ENCODE measurements around the gene CCM2. TPM values are rescaled to one million over a fixed set of nuclear protein-coding genes. Genes with fewer than 3 reads are reported as not detected.

CCM2 gene
- polyA plus RNA-seq, 12 donors = 33.7 to 43.4 (median 38.3) TPM; not detected in 1

GRCh38 chr7:45116048-45116447 is 116.0 kb downstream of the CCM2 start:
- DNase-seq = no peak

DNA sequence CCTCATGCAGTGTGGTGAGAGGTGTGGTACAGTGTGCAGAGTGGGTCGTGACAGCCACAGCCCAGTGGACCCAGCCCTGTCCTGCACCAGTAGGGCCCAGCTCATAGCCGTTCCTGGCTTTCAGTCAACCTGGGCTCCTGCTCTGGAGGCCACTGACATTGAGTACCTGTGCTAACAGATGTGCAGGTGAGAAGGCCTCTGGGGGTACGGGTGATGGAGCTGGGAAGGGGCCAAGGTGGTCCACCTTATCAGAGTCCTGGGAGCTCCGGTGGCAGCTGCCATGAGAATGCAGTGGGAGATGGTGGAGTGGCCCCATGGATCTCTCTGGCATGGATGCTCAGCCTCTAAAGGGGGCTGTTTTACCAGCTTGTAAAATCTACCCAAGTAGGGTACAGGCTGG is 117.6 kb downstream of the CCM2 start:
- DNase-seq = no peak

DNA sequence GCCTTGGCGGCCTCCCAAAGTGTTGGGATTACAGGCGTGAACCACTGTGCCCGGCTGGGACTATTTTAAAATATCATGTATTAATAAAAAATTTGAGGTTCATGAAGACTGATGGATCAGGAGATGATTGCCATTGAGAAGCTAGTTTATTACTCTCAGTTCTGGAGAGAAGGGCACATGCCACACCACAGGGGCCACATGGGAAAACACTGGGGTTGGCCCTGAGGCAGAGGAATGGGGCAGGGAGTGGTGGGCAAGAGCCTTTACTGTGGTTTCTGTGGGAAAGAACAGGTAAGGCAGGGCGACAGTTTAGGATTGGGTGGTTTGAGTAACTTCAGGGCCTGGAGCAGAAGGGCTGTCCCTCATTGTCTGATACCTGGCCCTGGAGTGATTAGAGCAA is 118.3 kb downstream of the CCM2 start:
- no peak for DNase-seq

GRCh38 chr7:45118889-45119331 is 118.9 kb downstream of the CCM2 start:
- no peak for DNase-seq

GRCh38 chr7:45119550-45119949 is 119.5 kb downstream of the CCM2 start:
- DNase-seq = no peak

DNA sequence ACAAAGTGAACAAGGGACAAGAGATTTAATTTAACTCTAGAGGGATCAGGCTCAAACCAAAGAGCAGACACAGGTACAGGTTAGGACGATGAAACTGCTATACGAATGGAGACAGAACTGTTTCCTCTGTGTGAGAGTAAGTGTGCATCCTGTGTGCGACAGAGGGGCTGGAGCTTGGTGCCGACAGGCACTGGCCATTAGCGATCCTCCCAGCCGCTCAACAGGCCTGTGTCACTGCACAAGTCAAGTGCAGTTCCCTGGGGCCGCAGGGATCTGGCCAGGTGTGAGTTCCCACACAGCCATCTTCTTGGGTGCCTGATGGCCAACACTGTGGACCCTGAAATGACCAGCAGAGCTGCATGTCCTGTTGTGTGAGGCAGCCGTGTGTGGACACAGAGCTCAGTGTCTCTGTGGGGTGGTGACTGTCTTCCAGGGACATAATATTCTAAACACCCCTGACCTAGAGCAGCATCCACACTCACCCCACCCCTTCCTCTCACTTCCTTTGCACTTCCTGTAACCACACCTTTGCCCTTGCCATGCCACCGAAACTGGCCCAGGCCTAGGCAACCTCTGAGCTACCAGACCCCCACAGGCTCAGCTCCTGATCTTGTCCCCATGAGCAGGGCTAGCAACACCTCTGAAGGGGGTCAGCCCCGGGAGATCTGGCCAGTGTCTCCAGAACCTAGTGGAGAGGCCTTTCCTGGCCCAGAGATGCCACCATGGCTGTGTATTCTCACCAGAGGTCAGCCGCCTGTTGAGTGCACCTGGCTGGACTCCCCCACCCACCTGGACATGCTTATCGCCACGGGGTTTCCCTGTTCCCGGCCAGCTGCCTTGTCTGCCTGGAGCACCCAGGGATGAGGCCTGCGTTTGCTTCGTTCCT is 123.2 kb downstream of the CCM2 start:
- DNase-seq = no peak

DNA sequence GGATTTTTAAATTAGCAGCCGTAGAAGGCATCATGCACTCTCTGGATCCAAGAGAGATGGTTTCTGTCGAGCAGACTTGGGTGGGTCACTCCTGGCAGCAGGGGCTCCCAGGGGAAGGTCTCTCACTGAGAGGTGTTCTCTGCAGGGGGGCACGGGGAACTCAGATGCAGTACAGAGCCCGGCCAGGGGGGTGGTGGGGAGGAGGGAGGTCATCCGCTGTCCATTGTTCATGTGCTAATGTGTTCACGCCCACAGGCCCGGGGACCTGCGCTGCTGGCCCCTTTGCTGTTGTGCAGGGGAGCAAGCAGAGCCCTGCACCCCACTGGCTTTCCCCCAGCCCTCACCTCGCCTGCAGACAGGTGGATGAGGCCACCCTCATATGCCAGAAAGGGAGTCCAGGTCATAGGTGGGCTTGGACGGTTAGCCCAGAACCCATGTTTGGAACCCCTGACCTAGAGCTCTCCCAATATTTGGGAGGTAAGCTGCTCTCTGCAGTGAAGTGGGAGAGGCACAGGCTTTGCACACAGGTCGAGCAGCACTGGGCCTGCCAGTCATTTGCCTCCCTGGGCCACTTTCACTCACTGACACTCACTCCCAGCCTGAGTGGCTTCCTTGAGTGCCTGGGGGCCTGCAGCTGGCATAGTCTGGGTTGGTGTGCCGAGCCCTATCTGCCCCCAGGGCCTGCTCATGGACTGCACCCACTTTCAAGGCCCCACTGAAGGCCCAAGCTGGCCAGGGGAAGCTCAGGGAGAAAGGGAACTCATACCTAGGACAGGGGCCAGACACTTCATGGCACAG is 124.1 kb downstream of the CCM2 start:
- no peak for DNase-seq

DNA sequence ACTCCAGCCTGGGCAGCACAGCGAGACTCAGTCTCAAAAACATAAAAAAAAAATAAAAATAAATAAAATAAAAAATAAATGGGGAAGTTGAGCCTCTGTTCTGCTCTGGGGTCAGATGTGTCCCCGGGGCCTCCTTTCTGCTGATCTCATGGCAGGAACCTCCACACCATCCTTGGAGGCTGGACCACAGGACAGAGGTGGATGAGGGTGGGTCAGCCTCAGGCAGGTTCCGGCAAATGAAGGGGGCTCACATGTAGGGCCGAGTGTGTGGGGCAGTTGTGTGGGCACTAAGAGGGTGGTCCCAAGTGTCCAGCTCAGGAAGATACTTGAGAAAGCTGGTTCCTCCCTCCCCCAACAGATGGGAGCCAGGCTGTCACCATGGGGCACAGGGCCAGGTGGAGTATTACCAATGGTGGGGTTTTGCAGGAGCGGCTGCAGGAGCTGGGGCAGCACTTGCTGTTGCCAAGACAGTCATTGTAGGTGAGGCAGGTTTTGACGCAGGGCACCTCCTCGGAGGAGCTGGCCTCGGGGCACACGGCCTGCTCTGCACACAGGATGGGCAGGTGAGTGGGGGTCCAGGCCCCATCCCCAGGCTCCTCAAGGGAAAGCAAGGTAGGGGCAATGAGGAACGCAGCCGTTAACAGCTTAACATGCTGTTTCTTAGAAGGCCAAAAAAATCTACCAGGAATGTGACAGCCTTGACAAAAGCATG is 125.3 kb downstream of the CCM2 start:
- DNase-seq = no peak

Other genes starting within 250 kb of the CCM2 start
- gene PPIA, start 203.5 kb upstream of the CCM2 start, polyA plus RNA-seq (ENCODE audit: insufficient read length in 12 of 12) = 1,000 to 10,000 TPM in 2 of 12 donors, 100 to 1,000 TPM in 9, not detected in 1; 595 to 1,013 (median 803) TPM
- gene H2AZ2, start 152.1 kb upstream of the CCM2 start, polyA plus RNA-seq (ENCODE audit: insufficient read length in 12 of 12) = 100 to 1,000 TPM in 11 of 12 donors, 10 to 100 TPM in 1; 95.5 to 699 (median 149) TPM
- 10 to 100 TPM in 11 of 12 donors, not detected in 1; 25.1 to 44.7 (median 36.1) TPM for gene PURB, start 114.7 kb upstream of the CCM2 start, polyA plus RNA-seq (ENCODE audit: insufficient read length in 12 of 12)
- 1 to 10 TPM in 1 of 12 donors, under 1 TPM in 9, not detected in 2; 0.35 to 5.5 (median 0.59) TPM for gene MYO1G, start 21.2 kb upstream of the CCM2 start, polyA plus RNA-seq (ENCODE audit: insufficient read length in 12 of 12)
- 10 to 100 TPM in 1 of 12 donors, 1 to 10 TPM in 10, not detected in 1; 2.8 to 10.0 (median 4.9) TPM for gene NACAD, start 88.8 kb downstream of the CCM2 start, polyA plus RNA-seq (ENCODE audit: insufficient read length in 12 of 12)
- gene TBRG4, start 111.5 kb downstream of the CCM2 start, polyA plus RNA-seq (ENCODE audit: insufficient read length in 12 of 12) = 10 to 100 TPM in 11 of 12 donors, not detected in 1; 30.1 to 87.5 (median 36.7) TPM
- 10 to 100 TPM in 1 of 12 donors, 1 to 10 TPM in 10, not detected in 1; 2.6 to 11.4 (median 4.4) TPM for gene RAMP3, start 157.6 kb downstream of the CCM2 start, polyA plus RNA-seq (ENCODE audit: insufficient read length in 12 of 12)